BLaER1 treated with 17β-estradiol and CSF1 and Interleukin-3, amounts not matched to agents 10 nM and 100 nM (cell line): ENCODE data around the gene CYBRD1.
"Not testable (repeated sequence)": the region's sequence is repeated elsewhere in the genome, so short reads cannot be mapped to it uniquely, and the experiment has no call there.

ENCODE experiments used
- H3K27ac ChIP-seq, 11 experiments: shearing (Covaris generic); formaldehyde crosslinking; 2 replicates each; pipeline ENCODE4 v1.8.1; 2022
- H3K27me3 ChIP-seq, 11 experiments: shearing (Covaris generic); formaldehyde crosslinking; 2 replicates each; pipeline ENCODE4 v1.8.1; 2022
- H3K36me3 ChIP-seq, 11 experiments: shearing (Covaris generic); formaldehyde crosslinking; 2 replicates each; pipeline ENCODE4 v1.8.1; 2022
- H3K4me1 ChIP-seq, 10 experiments: shearing (Covaris generic); formaldehyde crosslinking; 2 replicates each; pipeline ENCODE4 v1.8.1; 2022
- H3K4me2 ChIP-seq, 11 experiments: shearing (Covaris generic); formaldehyde crosslinking; 2 replicates each; pipeline ENCODE4 v1.8.1; 2022
- H3K4me3 ChIP-seq, 10 experiments: shearing (Covaris generic); formaldehyde crosslinking; 2 replicates each; pipeline ENCODE4 v1.8.1; 2022
- H3K9ac ChIP-seq, 11 experiments: shearing (Covaris generic); formaldehyde crosslinking; 2 replicates each; pipeline ENCODE4 v1.8.1; 2022
- H3K9me3 ChIP-seq, 11 experiments: shearing (Covaris generic); formaldehyde crosslinking; replicated peaks in 1 of 11; 2 replicates each; pipeline ENCODE4 v1.8.1; 2022
- H4K20me1 ChIP-seq, 11 experiments: shearing (Covaris generic); formaldehyde crosslinking; 2 replicates each; pipeline ENCODE4 v1.8.1; 2022
- Cebpa-rat ChIP-seq, 11 experiments: shearing (Covaris generic); IDR thresholded peaks; 2 replicates each; pipeline ENCODE4 v1.8.1; 2022

Gene CYBRD1

GRCh38 chr2:171533331-171533730 is 11.1 kb downstream of the CYBRD1 start:
- H3K36me3 ChIP-seq, result no peaks in the 10 kb centered on the region
- H3K27ac ChIP-seq, result no peak overlapping the region
- H3K9ac ChIP-seq, result no peak overlapping the region
- H3K4me3 ChIP-seq, result no peak overlapping the region
- H3K4me2 ChIP-seq, result no peak overlapping the region
- no peak for TF ChIP-seq Cebpa-rat (IDR thresholded peaks at IDR 0.05)
- no peaks in the 10 kb centered on the region for H4K20me1 ChIP-seq
- H3K27me3 ChIP-seq, result no peaks in the 10 kb centered on the region
- peaks cover 0 to 22% (median 10%) of the 10 kb centered on the region in 10 experiments; a peak in 10 of 20 replicates for H3K4me1 ChIP-seq
- peaks cover 0 to 6% (median 0%) of the 10 kb centered on the region in 11 experiments; a peak in 1 of 22 replicates for H3K9me3 ChIP-seq

- H3K9me3 ChIP-seq, H3K4me3 ChIP-seq, H3K9ac ChIP-seq, H3K27me3 ChIP-seq, H3K36me3 ChIP-seq, H3K27ac ChIP-seq, H3K4me2 ChIP-seq, H4K20me1 ChIP-seq: not testable (repeated sequence)
- peaks cover 0 to 21% (median 10%) of the 10 kb centered on the region in 10 experiments; a peak in 10 of 20 replicates for H3K4me1 ChIP-seq
Measured at GRCh38 chr2:171535528-171535927, 13.3 kb downstream of the CYBRD1 start.

- H4K20me1 ChIP-seq, result no peaks in the 10 kb centered on the region
- no peaks in the 10 kb centered on the region for H3K9me3 ChIP-seq
- H3K4me3 ChIP-seq, result no peak overlapping the region
- H3K4me2 ChIP-seq, result no peak overlapping the region
- no peak for TF ChIP-seq Cebpa-rat (IDR thresholded peaks at IDR 0.05)
- no peak overlapping the region for H3K9ac ChIP-seq
- no peak overlapping the region for H3K27ac ChIP-seq
- no peaks in the 10 kb centered on the region for H3K4me1 ChIP-seq
- no peaks in the 10 kb centered on the region for H3K36me3 ChIP-seq
- no peaks in the 10 kb centered on the region for H3K27me3 ChIP-seq
Measured at GRCh38 chr2:171540437-171540836, 18.2 kb downstream of the CYBRD1 start.

- H3K9me3 ChIP-seq, result no peaks in the 10 kb centered on the region
- no peak overlapping the region for H3K4me2 ChIP-seq
- no peak overlapping the region for H3K27ac ChIP-seq
- H3K4me3 ChIP-seq, result no peak overlapping the region
- H3K4me1 ChIP-seq, result no peaks in the 10 kb centered on the region
- H4K20me1 ChIP-seq, result no peaks in the 10 kb centered on the region
- no peak overlapping the region for H3K9ac ChIP-seq
- no peaks in the 10 kb centered on the region for H3K36me3 ChIP-seq
- no peak for TF ChIP-seq Cebpa-rat (IDR thresholded peaks at IDR 0.05)
- H3K27me3 ChIP-seq, result no peaks in the 10 kb centered on the region
Measured at GRCh38 chr2:171541202-171541887, 19.1 kb downstream of the CYBRD1 start.

- Histone ChIP-seq H3K9ac (no peak overlapping the region), H3K4me1 (no peaks in the 10 kb centered on the region), H3K9me3 (no peaks in the 10 kb centered on the region), H3K27me3 (no peaks in the 10 kb centered on the region), H3K27ac (no peak overlapping the region), H3K4me3 (no peak overlapping the region), H3K4me2 (no peak overlapping the region), H3K36me3 (no peaks in the 10 kb centered on the region), H4K20me1 (no peaks in the 10 kb centered on the region)
- no peak for TF ChIP-seq Cebpa-rat (IDR thresholded peaks at IDR 0.05)
Measured at GRCh38 chr2:171545086-171545485, 22.8 kb downstream of the CYBRD1 start.

- no peaks in the 10 kb centered on the region for H3K9me3 ChIP-seq
- H3K27me3 ChIP-seq, result no peaks in the 10 kb centered on the region
- H3K4me2 ChIP-seq, result no peak overlapping the region
- H3K27ac ChIP-seq, result no peak overlapping the region
- H3K4me3 ChIP-seq, result no peak overlapping the region
- no peak for TF ChIP-seq Cebpa-rat (IDR thresholded peaks at IDR 0.05)
- H4K20me1 ChIP-seq, result no peaks in the 10 kb centered on the region
- H3K9ac ChIP-seq, result no peak overlapping the region
- no peaks in the 10 kb centered on the region for H3K36me3 ChIP-seq
- H3K4me1 ChIP-seq, result no peaks in the 10 kb centered on the region
Measured at GRCh38 chr2:171547256-171547655, 25.0 kb downstream of the CYBRD1 start.

- H3K36me3 ChIP-seq, result no peaks in the 10 kb centered on the region
- no peak for TF ChIP-seq Cebpa-rat (IDR thresholded peaks at IDR 0.05)
- H3K9me3 ChIP-seq, result no peaks in the 10 kb centered on the region
- H3K9ac ChIP-seq, result no peak overlapping the region
- no peak overlapping the region for H3K4me3 ChIP-seq
- H3K4me2 ChIP-seq, result no peak overlapping the region
- no peaks in the 10 kb centered on the region for H4K20me1 ChIP-seq
- H3K4me1 ChIP-seq, result no peaks in the 10 kb centered on the region
- no peak overlapping the region for H3K27ac ChIP-seq
- H3K27me3 ChIP-seq, result no peaks in the 10 kb centered on the region
Measured at GRCh38 chr2:171547720-171548119, 25.4 kb downstream of the CYBRD1 start.

- Histone ChIP-seq H3K9me3 (peaks cover 0 to 5% (median 0%) of the 10 kb centered on the region in 11 experiments; a peak in 2 of 22 replicates), H3K27me3 (no peaks in the 10 kb centered on the region), H3K36me3 (no peaks in the 10 kb centered on the region), H3K27ac (no peak overlapping the region), H3K4me3 (no peak overlapping the region), H4K20me1 (no peaks in the 10 kb centered on the region), H3K9ac (no peak overlapping the region), H3K4me1 (no peaks in the 10 kb centered on the region), H3K4me2 (no peak overlapping the region)
- TF ChIP-seq Cebpa-rat (IDR thresholded peaks at IDR 0.05), result no peak
Measured at GRCh38 chr2:171550613-171551012, 28.3 kb downstream of the CYBRD1 start.

GRCh38 chr2:171551836-171552235 is 29.6 kb downstream of the CYBRD1 start:
- H3K27ac ChIP-seq, result no peak overlapping the region
- H3K9me3 ChIP-seq, result peaks cover 0 to 5% (median 0%) of the 10 kb centered on the region in 11 experiments; a peak in 2 of 22 replicates
- TF ChIP-seq Cebpa-rat (IDR thresholded peaks at IDR 0.05), result no peak
- H3K9ac ChIP-seq, result no peak overlapping the region
- H3K4me2 ChIP-seq, result no peak overlapping the region
- H3K4me3 ChIP-seq, result no peak overlapping the region
- no peaks in the 10 kb centered on the region for H4K20me1 ChIP-seq
- no peaks in the 10 kb centered on the region for H3K4me1 ChIP-seq
- H3K36me3 ChIP-seq, result no peaks in the 10 kb centered on the region
- H3K27me3 ChIP-seq, result no peaks in the 10 kb centered on the region

GRCh38 chr2:171553236-171553635 is 31.0 kb downstream of the CYBRD1 start:
- H4K20me1 ChIP-seq, result no peaks in the 10 kb centered on the region
- H3K36me3 ChIP-seq, result no peaks in the 10 kb centered on the region
- H3K27ac ChIP-seq, result no peak overlapping the region
- H3K27me3 ChIP-seq, result no peaks in the 10 kb centered on the region
- H3K4me1 ChIP-seq, result no peaks in the 10 kb centered on the region
- no peak overlapping the region for H3K4me2 ChIP-seq
- no peak for TF ChIP-seq Cebpa-rat (IDR thresholded peaks at IDR 0.05)
- no peak overlapping the region for H3K9ac ChIP-seq
- no peak overlapping the region for H3K4me3 ChIP-seq
- peaks cover 0 to 5% (median 0%) of the 10 kb centered on the region in 11 experiments; a peak in 2 of 22 replicates for H3K9me3 ChIP-seq
